Smooth muscle cell (in vitro differentiated cells): ENCODE measurements around the gene TRIP4. TPM values are rescaled to one million over a fixed set of nuclear protein-coding genes. Genes with fewer than 3 reads are reported as not detected.

Experiments
- polyA plus RNA-seq: library from polyadenylated mRNA; unstranded; fragments of >200 nt; fragmentation: Nextera tagmentation; extraction: Ambion mirVana; gene quantifications from 2 replicates; pipeline ENCODE4 v1.2.1, GENCODE V29; 2016
- small RNA-seq: library from RNA; depleted of rRNA; stranded (forward); fragments of <200 nt; gene quantifications from one replicate; pipeline ENCODE3, GENCODE V24; 2014
- total RNA-seq: library from RNA; depleted of rRNA; stranded (reverse); fragments of >200 nt; gene quantifications from 2 replicates; pipeline ENCODE4 v1.2.3, GENCODE V29; 2014

TRIP4 gene
- total and polyA plus RNA-seq, 2 experiments from 2014 or later, result 15.0 to 22.4 TPM

Small RNA genes lying within 50 kb of the gene (small RNA-seq; reads per million reads assigned to genes)
- gene RF00019 (not detected), gene RF00554 (not detected)

Other genes with a start within 250 kb of the TRIP4 start
- 0.67 TPM in 1 of 2 replicates, not detected in the other for gene SNX22, start 236.1 kb upstream of the TRIP4 start, total RNA-seq
- 1.8 and 1.9 TPM in 2 replicates for gene SNX22, start 236.1 kb upstream of the TRIP4 start, polyA plus RNA-seq
- 880 and 890 TPM in 2 replicates for gene PPIB, start 224.8 kb upstream of the TRIP4 start, total RNA-seq
- 1,549 and 1,897 TPM in 2 replicates for gene PPIB, start 224.8 kb upstream of the TRIP4 start, polyA plus RNA-seq
- gene CSNK1G1, start 31.7 kb upstream of the TRIP4 start, total RNA-seq, result 23.2 and 27.9 TPM in 2 replicates
- 12.7 and 12.8 TPM in 2 replicates for gene CSNK1G1, start 31.7 kb upstream of the TRIP4 start, polyA plus RNA-seq
- 19.0 and 36.2 TPM in 2 replicates for gene PCLAF, start 6.4 kb upstream of the TRIP4 start, total RNA-seq
- gene PCLAF, start 6.4 kb upstream of the TRIP4 start, polyA plus RNA-seq, result 30.7 and 37.6 TPM in 2 replicates
- gene ZNF609, start 72.7 kb downstream of the TRIP4 start, total RNA-seq, result 15.6 and 15.9 TPM in 2 replicates
- gene ZNF609, start 72.7 kb downstream of the TRIP4 start, polyA plus RNA-seq, result 9.9 and 10.7 TPM in 2 replicates